ENCODE data around the gene NMU. TPM values are rescaled to one million over a fixed set of nuclear protein-coding genes. Genes with fewer than 3 reads are reported as not detected.
A peak's percentile ranks its signal among the peaks of the same experiment; 100 is the strongest.

Gene NMU
- total and polyA plus RNA-seq, 3 donors from 2014 or later = 0.58 to 6.3 (median 4.3) TPM

GRCh38 chr4:55547466-55547770, 88.7 kb downstream of the NMU start:
- Histone ChIP-seq H3K36me3 (ENCODE audit: low read depth, missing control alignments) (no peaks in the 10 kb centered on the region), H3K27ac (peak overlapping the region; percentile 96 to 99), H3K4me1 (no peaks in the 10 kb centered on the region), H3K4me3 (peak overlapping the region; percentile 96 to 99), H3K27me3 (no peaks in the 10 kb centered on the region), H3K9me3 (no peaks in the 10 kb centered on the region)
- WGBS, 2 donors = 0% methylated on average over 10 of the region's 10 CpGs
- intact Hi-C loops (cut with DNase I; ENCODE audit: low total_unique reads) = loop anchor here (5.0 kb wide), 1 partner anchor 150 kb away; the partner anchor contains the start of gene TMEM165
- DNase-seq = peak; percentile 67
- TF ChIP-seq CTCF (IDR thresholded peaks at IDR 0.05) (no peak), POLR2A (IDR thresholded peaks at IDR 0.05) (no peak)

GRCh38 chr4:55546756-55547465, 89.2 kb downstream of the NMU start, which contains the start of gene CLOCK:
TSS of gene CLOCK (minus strand) at chr4:55546909. CDS start at chr4:55482785, 64,124 bp downstream.
- Histone ChIP-seq H3K27me3 (no peaks in the 10 kb centered on the region), H3K9me3 (no peaks in the 10 kb centered on the region), H3K4me1 (no peaks in the 10 kb centered on the region), H3K27ac (peak within 1 kb of the TSS; percentile 96 to 99), H3K4me3 (peak within 1 kb of the TSS; percentile 96 to 99), H3K36me3 (ENCODE audit: low read depth, missing control alignments) (no peaks in the 10 kb centered on the region)
- intact Hi-C loops (cut with DNase I; ENCODE audit: low total_unique reads) = loop anchor here (5.0 kb wide), 1 partner anchor 150 kb away; the partner anchor contains the start of gene TMEM165
- TF ChIP-seq CTCF (IDR thresholded peaks at IDR 0.05) = peak; percentile 43 to 63 (median 56)
- no peak for TF ChIP-seq POLR2A (IDR thresholded peaks at IDR 0.05)
- 0 to 1% methylated on average over 17 to 69 of the region's 71 CpGs for WGBS, 2 donors
- peak; percentile 89 for DNase-seq

- TF ChIP-seq CTCF (IDR thresholded peaks at IDR 0.05) (no peak), POLR2A (IDR thresholded peaks at IDR 0.05) (no peak)
- DNase-seq = no peak
- Histone ChIP-seq H3K4me1 (no peaks in the 10 kb centered on the region), H3K36me3 (ENCODE audit: low read depth, missing control alignments) (no peaks in the 10 kb centered on the region), H3K4me3 (peak overlapping the region; percentile 96 to 99), H3K27me3 (no peaks in the 10 kb centered on the region), H3K9me3 (no peaks in the 10 kb centered on the region), H3K27ac (peak overlapping the region; percentile 96 to 99)
- intact Hi-C loops (cut with DNase I; ENCODE audit: low total_unique reads) = loop anchor here (5.0 kb wide), 1 partner anchor 149 kb away; the partner anchor contains the start of gene TMEM165
- 1% methylated on average over 9 of the region's 16 CpGs; no CpG with 5 or more reads in 1 of the 2 donors for WGBS, 2 donors
Measured at GRCh38 chr4:55546506-55546755, 89.7 kb downstream of the NMU start.

- Histone ChIP-seq H3K36me3 (ENCODE audit: low read depth, missing control alignments) (no peaks in the 10 kb centered on the region), H3K4me3 (peak overlapping the region; percentile 96 to 99), H3K27me3 (no peaks in the 10 kb centered on the region), H3K9me3 (no peaks in the 10 kb centered on the region), H3K27ac (peak overlapping the region; percentile 96 to 99), H3K4me1 (no peaks in the 10 kb centered on the region)
- DNase-seq = peak; percentile 77
- WGBS, 2 donors = 0 to 1% methylated on average over 16 to 64 of the region's 87 CpGs
- TF ChIP-seq POLR2A (IDR thresholded peaks at IDR 0.05) (no peak), CTCF (IDR thresholded peaks at IDR 0.05) (no peak)
- intact Hi-C loops (cut with DNase I; ENCODE audit: low total_unique reads) = loop anchor here (5.0 kb wide), 1 partner anchor 149 kb away; the partner anchor contains the start of gene TMEM165
Measured at GRCh38 chr4:55545641-55546505, 90.2 kb downstream of the NMU start.

Other genes starting within 250 kb of the NMU start
- 100 to 1,000 TPM in 1 of 2 donors, 10 to 100 TPM in 1; 94.8 to 122 TPM for gene TMEM165, start 240.3 kb downstream of the NMU start, total RNA-seq
- 39.9 TPM for gene TMEM165, start 240.3 kb downstream of the NMU start, polyA plus RNA-seq (ENCODE audit: insufficient read depth, low read depth, low replicate concordance)
- gene CLOCK, start 89.4 kb downstream of the NMU start, total RNA-seq = 10 to 100 TPM; 43.4 to 48.6 TPM
- gene CLOCK, start 89.4 kb downstream of the NMU start, polyA plus RNA-seq (ENCODE audit: insufficient read depth, low read depth, low replicate concordance) = 41.9 TPM
- 10 to 100 TPM; 15.7 to 28.6 TPM for gene PDCL2, start 44.1 kb downstream of the NMU start, total RNA-seq
- 84.6 TPM for gene PDCL2, start 44.1 kb downstream of the NMU start, polyA plus RNA-seq (ENCODE audit: insufficient read depth, low read depth, low replicate concordance)
- gene EXOC1L, start 183.5 kb upstream of the NMU start, total RNA-seq = under 1 TPM in 1 of 2 donors, not detected in 1; 0.50 TPM
- not detected for gene EXOC1L, start 183.5 kb upstream of the NMU start, polyA plus RNA-seq (ENCODE audit: insufficient read depth, low read depth, low replicate concordance)
- gene EXOC1, start 217.3 kb upstream of the NMU start, total RNA-seq = 10 to 100 TPM; 40.4 to 46.4 TPM
- gene EXOC1, start 217.3 kb upstream of the NMU start, polyA plus RNA-seq (ENCODE audit: insufficient read depth, low read depth, low replicate concordance) = 29.4 TPM

Data from testis (tissue), 3 donors.